IMR-90 (cell line): ENCODE data around the gene PLXNC1. TPM values are rescaled to one million over a fixed set of nuclear protein-coding genes. Genes with fewer than 3 reads are reported as not detected.

Experiments used
- ATAC-seq: fragments of 200-7000 bp; cut with Tn5 transposase; 2 replicates; pipeline ENCODE4 v1.9.1; 2020; ENCODE audit warnings: low read depth, mild to moderate bottlenecking, moderate library complexity
- BruUV-seq: library from RNA; stranded (reverse); fragments of 400-500 nt; replicated peaks from 2 replicates; lab custom pipeline; 2021; lab: Mats Ljungman, UMichigan
- CTCF ChIA-PET: fragments of 300-600 bp; formaldehyde crosslinking; extraction: SDS; loops from one replicate; lab custom pipeline; 2021; ENCODE audit warnings: antibody characterized with exemption; lab: Yijun Ruan, JAX
- POLR2A ChIA-PET: fragments of 300-600 bp; sonication (Branson Sonifier 250); formaldehyde crosslinking; loops from one replicate; lab custom pipeline; 2022; ENCODE audit warnings: antibody characterized with exemption; ENCODE audit not compliant: unreplicated experiment; lab: Charles Lee
- DNase-seq: peaks from one replicate; pipeline ENCODE4 v3.0.0; 2013
- H2AFZ ChIP-seq: replicated peaks from 2 replicates; pipeline ENCODE3; 2013; ENCODE audit warnings: low read length, mild to moderate bottlenecking; ENCODE audit not compliant: poor library complexity
- H2AK5ac ChIP-seq: 2 replicates; pipeline ENCODE4 v1.6.1; 2013; ENCODE audit warnings: low read depth, low read length, inconsistent platforms
- H2AK9ac ChIP-seq: replicated peaks from 2 replicates; pipeline ENCODE3; 2013; ENCODE audit warnings: mild to moderate bottlenecking, low read depth, low read length, moderate library complexity; ENCODE audit not compliant: poor library complexity
- H2BK120ac ChIP-seq: 2 replicates; pipeline ENCODE4 v1.6.1; 2013; ENCODE audit warnings: low read depth, low read length, inconsistent platforms
- H2BK15ac ChIP-seq: 3 replicates; pipeline ENCODE4 v1.6.1; 2013; ENCODE audit warnings: low read depth, low read length, inconsistent platforms
- H2BK20ac ChIP-seq: 2 replicates; pipeline ENCODE4 v1.6.1; 2013; ENCODE audit warnings: low read depth, mild to moderate bottlenecking, inconsistent platforms, low read length, moderate library complexity
- H2BK5ac ChIP-seq: 2 replicates; pipeline ENCODE4 v1.6.1; 2013; ENCODE audit warnings: mild to moderate bottlenecking, low read depth, low read length, inconsistent platforms; ENCODE audit not compliant: poor library complexity, severe bottlenecking
- H3K14ac ChIP-seq: replicated peaks from 2 replicates; pipeline ENCODE4 v1.6.1; 2013; ENCODE audit warnings: low read depth, low read length, inconsistent platforms
- H3K18ac ChIP-seq: 2 replicates; pipeline ENCODE4 v1.6.1; 2013; ENCODE audit warnings: low read depth, low read length, control low read depth
- H3K23ac ChIP-seq: 2 replicates; pipeline ENCODE4 v1.6.1; 2013; ENCODE audit warnings: low read depth, low read length, inconsistent platforms
- H3K27ac ChIP-seq: 2 replicates; pipeline ENCODE4 v1.5.1; 2013; ENCODE audit warnings: mild to moderate bottlenecking, control low read depth, low read length; ENCODE audit not compliant: insufficient read depth
- H3K27me3 ChIP-seq: 2 replicates; pipeline ENCODE4 v1.6.1; 2013; ENCODE audit warnings: low read length; ENCODE audit not compliant: control insufficient read depth, insufficient read depth
- H3K36me3 ChIP-seq: 2 replicates; pipeline ENCODE4 v1.6.1; 2013; ENCODE audit warnings: low read length, mixed read lengths; ENCODE audit not compliant: control insufficient read depth, insufficient read depth
- H3K4ac ChIP-seq: 2 replicates; pipeline ENCODE4 v1.6.1; 2013; ENCODE audit warnings: low read depth, low read length, inconsistent platforms
- H3K4me1 ChIP-seq: 2 replicates; pipeline ENCODE4 v1.6.1; 2013; ENCODE audit warnings: low read length, mixed read lengths; ENCODE audit not compliant: control insufficient read depth, insufficient read depth
- H3K4me2 ChIP-seq: 2 replicates; pipeline ENCODE4 v1.6.1; 2013; ENCODE audit warnings: low read depth, mild to moderate bottlenecking, control low read depth, low read length, moderate library complexity
- H3K4me3 ChIP-seq: 2 replicates; pipeline ENCODE4 v1.5.1; 2013; ENCODE audit warnings: low read depth, mild to moderate bottlenecking, control low read depth, low read length, moderate library complexity; ENCODE audit not compliant: insufficient read depth
- H3K56ac ChIP-seq: 2 replicates; pipeline ENCODE4 v1.6.1; 2013; ENCODE audit warnings: low read length, inconsistent platforms; ENCODE audit not compliant: insufficient read depth; ENCODE audit errors: extremely low read depth
- H3K79me1 ChIP-seq, 2 experiments: 2 replicates each; pipeline ENCODE4 v1.6.1; 2013; ENCODE audit warnings: low read length in 2 of 2, inconsistent platforms in 1 of 2, low read depth in 1 of 2
- H3K9ac ChIP-seq: 2 replicates; pipeline ENCODE4 v1.6.1; 2013; ENCODE audit warnings: low read depth, low read length, control low read depth
- H3K9me1 ChIP-seq: 2 replicates; pipeline ENCODE4 v1.6.1; 2013; ENCODE audit warnings: low read length, inconsistent platforms; ENCODE audit not compliant: insufficient read depth
- H3K9me3 ChIP-seq: 2 replicates; pipeline ENCODE4 v1.6.1; 2013; ENCODE audit warnings: low read length; ENCODE audit not compliant: control insufficient read depth, insufficient read depth
- H4K20me1 ChIP-seq: 2 replicates; pipeline ENCODE4 v1.6.1; 2013; ENCODE audit warnings: low read length, inconsistent platforms; ENCODE audit not compliant: insufficient read depth
- H4K5ac ChIP-seq: 2 replicates; pipeline ENCODE4 v1.6.1; 2013; ENCODE audit warnings: mild to moderate bottlenecking, low read depth, low read length, control low read depth
- H4K8ac ChIP-seq, 2 experiments: 2 replicates each; pipeline ENCODE4 v1.6.1; 2013; ENCODE audit warnings: low read depth in 2 of 2, low read length in 2 of 2, control low read depth in 1 of 2, inconsistent platforms in 1 of 2
- H4K91ac ChIP-seq: 2 replicates; pipeline ENCODE4 v1.6.1; 2013; ENCODE audit warnings: low read depth, low read length, inconsistent platforms; ENCODE audit not compliant: insufficient read depth
- BHLHE40 ChIP-seq: fragments of 150-350 bp; IDR thresholded peaks from 2 replicates; pipeline ENCODE4 v1.6.1; 2016; ENCODE audit warnings: mild to moderate bottlenecking, low read depth, low read length
- CEBPB ChIP-seq: IDR thresholded peaks from 2 replicates; pipeline ENCODE4 v1.6.1; 2012; ENCODE audit warnings: low read depth, low read length, improper control_type of control experiment
- CHD1 ChIP-seq: IDR thresholded peaks from 2 replicates; pipeline ENCODE4 v1.6.1; 2012; ENCODE audit warnings: low read depth, low read length, improper control_type of control experiment
- MAFK ChIP-seq: IDR thresholded peaks from 2 replicates; pipeline ENCODE4 v1.6.1; 2012; ENCODE audit warnings: low read depth, low read length, improper control_type of control experiment
- MAZ ChIP-seq: IDR thresholded peaks from 2 replicates; pipeline ENCODE4 v1.6.1; 2012; ENCODE audit warnings: low read depth, mild to moderate bottlenecking, low read length, improper control_type of control experiment, moderate library complexity, borderline replicate concordance
- MXI1 ChIP-seq: IDR thresholded peaks from 2 replicates; pipeline ENCODE4 v1.6.1; 2012; ENCODE audit warnings: low read depth, mild to moderate bottlenecking, low read length, moderate library complexity, borderline replicate concordance
- POLR2A ChIP-seq: IDR thresholded peaks from 2 replicates; pipeline ENCODE4 v1.6.1; 2012; ENCODE audit warnings: mild to moderate bottlenecking, low read depth, low read length
- RAD21 ChIP-seq: IDR thresholded peaks from 2 replicates; pipeline ENCODE4 v1.6.1; 2012; ENCODE audit warnings: low read length, improper control_type of control experiment
- RFX5 ChIP-seq: IDR thresholded peaks from 2 replicates; pipeline ENCODE4 v1.8.0; 2012; ENCODE audit warnings: low read depth, mild to moderate bottlenecking, low read length, moderate library complexity
- SMC3 ChIP-seq: fragments of 150-350 bp; IDR thresholded peaks from 2 replicates; pipeline ENCODE4 v1.6.1; 2016; ENCODE audit warnings: low read depth, mild to moderate bottlenecking, antibody characterized with exemption, low read length, moderate library complexity
- WGBS, 2 experiments: methylation state at CpG; one replicate each; pipeline versions ENCODE4 v1.1.5 to v1.1.7; 2013; ENCODE audit warnings: missing lambda C conversion rate in 2 of 2; ENCODE audit not compliant: insufficient read length in 1 of 2; ENCODE audit errors: extremely low coverage in 2 of 2; 5-methylcytosine and 5-hydroxymethylcytosine counted together
- dilution Hi-C: fragments of 300-500 bp; cut with HindIII; formaldehyde crosslinking; loops from one replicate; pipeline ENCODE4 v1.14.3; 2018; ENCODE audit warnings: low sequenced_read_pairs; ENCODE audit not compliant: unreplicated experiment
- in situ Hi-C: fragments of 300-500 bp; cut with MboI; formaldehyde crosslinking; loops from 3 replicates; pipeline ENCODE4 v1.14.3; 2019; ENCODE audit warnings: low sequenced_read_pairs, inconsistent platforms, mixed read lengths
- intact Hi-C: fragments of 100-400 bp; cut with micrococcal nuclease; formaldehyde crosslinking; loops from 2 replicates; pipeline ENCODE4 v1.10.0; 2022
- polyA plus RNA-seq, 3 experiments: library from polyadenylated mRNA; depleted of rRNA; stranded (reverse); fragments of >200 nt; gene quantifications; 2 replicates each; pipeline ENCODE4 v1.2.3, GENCODE V29; 2012; ENCODE audit warnings: low replicate concordance in 1 of 3
- total RNA-seq: library from RNA; depleted of rRNA; stranded (reverse); fragments of >200 nt; gene quantifications from 2 replicates; pipeline ENCODE4 v1.2.3, GENCODE V29; 2012
- TF ChIP-seq, protein P1 (sequence below): fragments of 150-350 bp; IDR thresholded peaks from 2 replicates; pipeline ENCODE4 v1.6.1; 2016; ENCODE audit warnings: low read depth, mild to moderate bottlenecking, low read length, moderate library complexity, borderline replicate concordance
- TF ChIP-seq, protein P2 (sequence below): conservative IDR thresholded peaks from 2 replicates; pipeline ENCODE4 v1.5.1; 2012; ENCODE audit warnings: mild to moderate bottlenecking, low read depth, low read length, improper control_type of control experiment

The PLXNC1 gene
- total and polyA plus RNA-seq, 2 of the 4 experiments (the other 2 are of a cell fraction) = 1.0 to 1.6 TPM

DNA sequence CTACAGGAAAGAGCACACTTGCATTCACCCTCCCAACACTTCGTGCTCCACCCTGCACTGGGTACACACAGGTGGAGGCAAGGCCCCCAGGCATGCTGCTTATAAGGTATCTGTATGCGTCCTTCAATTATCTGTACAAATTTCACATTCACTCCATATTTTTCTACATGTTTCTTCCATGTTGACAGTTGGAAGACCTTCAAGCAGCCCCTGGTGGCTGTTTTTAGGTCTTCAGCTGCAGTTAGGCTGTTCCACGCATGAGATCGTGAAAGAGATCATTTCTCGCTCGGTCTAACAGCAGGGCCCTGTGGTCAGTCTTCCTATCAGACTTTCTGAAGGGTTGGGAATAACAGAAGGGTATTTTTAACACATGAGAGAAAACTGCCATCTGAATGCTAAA, 47.1 kb downstream of the PLXNC1 start:
- Histone ChIP-seq H4K20me1 (no peaks in the 10 kb centered on the region), H3K4me3 (no peak overlapping the region), H2AK9ac (no peak overlapping the region), H3K18ac (no peak overlapping the region), H3K9me3 (peaks cover 9% of the 10 kb centered on the region), H2BK120ac (no peak overlapping the region), H2BK5ac (no peak overlapping the region), H3K56ac (no peak overlapping the region), H3K4me1 (no peaks in the 10 kb centered on the region), H3K27ac (no peak overlapping the region), H3K4ac (no peak overlapping the region), H3K9me1 (no peaks in the 10 kb centered on the region), H3K79me1 (no peaks in the 10 kb centered on the region), H3K23ac (no peak overlapping the region), H3K4me2 (no peak overlapping the region), H2AK5ac (no peak overlapping the region), H3K9ac (no peak overlapping the region), H3K36me3 (no peaks in the 10 kb centered on the region), H2BK20ac (no peak overlapping the region), H2BK15ac (no peak overlapping the region), H3K27me3 (peaks cover 6% of the 10 kb centered on the region), H4K91ac (no peak overlapping the region), H3K14ac (no peak overlapping the region), H4K5ac (no peak overlapping the region), H2AFZ (no peak overlapping the region), H4K8ac (no peak overlapping the region)
- in situ Hi-C loops (no loop called here), intact Hi-C loops (no loop called here), dilution Hi-C loops (no loop called here)
- ChIA-PET CTCF (no interaction called here), POLR2A (no interaction called here)
- ATAC-seq (no peak), DNase-seq (no peak)
- 20% methylated on average over 1 of the region's 6 CpGs; no CpG with 5 or more reads in 1 of the 2 experiments for WGBS, 2 experiments
- no TSS peak for BruUV-seq
- no peak for TF ChIP-seq RAD21
- no peak for TF ChIP-seq MXI1
- TF ChIP-seq, protein P1, sequence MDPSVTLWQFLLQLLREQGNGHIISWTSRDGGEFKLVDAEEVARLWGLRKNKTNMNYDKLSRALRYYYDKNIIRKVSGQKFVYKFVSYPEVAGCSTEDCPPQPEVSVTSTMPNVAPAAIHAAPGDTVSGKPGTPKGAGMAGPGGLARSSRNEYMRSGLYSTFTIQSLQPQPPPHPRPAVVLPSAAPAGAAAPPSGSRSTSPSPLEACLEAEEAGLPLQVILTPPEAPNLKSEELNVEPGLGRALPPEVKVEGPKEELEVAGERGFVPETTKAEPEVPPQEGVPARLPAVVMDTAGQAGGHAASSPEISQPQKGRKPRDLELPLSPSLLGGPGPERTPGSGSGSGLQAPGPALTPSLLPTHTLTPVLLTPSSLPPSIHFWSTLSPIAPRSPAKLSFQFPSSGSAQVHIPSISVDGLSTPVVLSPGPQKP = no peak
- TF ChIP-seq MAFK = no peak
- TF ChIP-seq POLR2A = no peak
- no peak for TF ChIP-seq MAZ
- no peak for TF ChIP-seq SMC3
- TF ChIP-seq CEBPB = no peak
- TF ChIP-seq CHD1 = no peak
- TF ChIP-seq RFX5 = no peak
- no peak for TF ChIP-seq BHLHE40
- TF ChIP-seq, protein P2, sequence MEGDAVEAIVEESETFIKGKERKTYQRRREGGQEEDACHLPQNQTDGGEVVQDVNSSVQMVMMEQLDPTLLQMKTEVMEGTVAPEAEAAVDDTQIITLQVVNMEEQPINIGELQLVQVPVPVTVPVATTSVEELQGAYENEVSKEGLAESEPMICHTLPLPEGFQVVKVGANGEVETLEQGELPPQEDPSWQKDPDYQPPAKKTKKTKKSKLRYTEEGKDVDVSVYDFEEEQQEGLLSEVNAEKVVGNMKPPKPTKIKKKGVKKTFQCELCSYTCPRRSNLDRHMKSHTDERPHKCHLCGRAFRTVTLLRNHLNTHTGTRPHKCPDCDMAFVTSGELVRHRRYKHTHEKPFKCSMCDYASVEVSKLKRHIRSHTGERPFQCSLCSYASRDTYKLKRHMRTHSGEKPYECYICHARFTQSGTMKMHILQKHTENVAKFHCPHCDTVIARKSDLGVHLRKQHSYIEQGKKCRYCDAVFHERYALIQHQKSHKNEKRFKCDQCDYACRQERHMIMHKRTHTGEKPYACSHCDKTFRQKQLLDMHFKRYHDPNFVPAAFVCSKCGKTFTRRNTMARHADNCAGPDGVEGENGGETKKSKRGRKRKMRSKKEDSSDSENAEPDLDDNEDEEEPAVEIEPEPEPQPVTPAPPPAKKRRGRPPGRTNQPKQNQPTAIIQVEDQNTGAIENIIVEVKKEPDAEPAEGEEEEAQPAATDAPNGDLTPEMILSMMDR = no peak
